A549 treated with GW870086 at 1 μM for 4 hours (cell line): Measurements from ENCODE around the gene DESI1. TPM values are rescaled to one million over a fixed set of nuclear protein-coding genes. Genes with fewer than 3 reads are reported as not detected.

ENCODE experiments used
- total RNA-seq: library from RNA; stranded (reverse); fragments of 200-300 nt; extraction: Qiagen RNA extraction; gene quantifications from 5 replicates; pipeline ENCODE4 v1.2.3, GENCODE V29; 2022; ENCODE audit warnings: low read depth

Gene DESI1
- 14.4 to 17.3 TPM (median 16.4 TPM) in 5 replicates for total RNA-seq

DNA sequence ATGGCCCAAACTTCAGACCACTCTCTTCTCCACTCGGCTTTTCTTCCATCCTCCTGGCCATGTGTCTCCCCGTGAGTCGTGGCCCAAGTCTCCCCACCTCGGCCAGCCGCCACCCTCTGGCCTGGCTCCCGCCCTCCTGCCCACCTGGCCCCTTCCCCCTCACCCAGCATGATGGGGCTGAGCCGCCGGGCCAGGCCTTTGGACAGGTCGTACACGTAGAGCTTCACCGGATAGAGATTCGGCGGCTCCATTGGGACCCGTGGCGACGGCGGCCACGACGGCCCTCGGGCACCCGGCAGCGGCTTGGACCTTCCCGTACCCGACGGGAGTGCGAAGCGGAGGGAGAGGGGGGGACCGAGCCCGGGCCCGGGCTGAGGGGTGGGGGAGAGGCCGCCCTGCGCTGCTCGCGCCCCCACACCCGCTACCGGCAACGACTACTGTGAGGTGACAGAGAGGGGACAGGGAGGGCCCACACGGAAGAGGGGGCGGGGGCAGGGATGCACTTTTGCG lies at the start of gene DESI1:
TSS of gene DESI1 (minus strand) at position 455 of the 510 bp plus-strand sequence. CDS start at position 251, 204 bp downstream.

DNA sequence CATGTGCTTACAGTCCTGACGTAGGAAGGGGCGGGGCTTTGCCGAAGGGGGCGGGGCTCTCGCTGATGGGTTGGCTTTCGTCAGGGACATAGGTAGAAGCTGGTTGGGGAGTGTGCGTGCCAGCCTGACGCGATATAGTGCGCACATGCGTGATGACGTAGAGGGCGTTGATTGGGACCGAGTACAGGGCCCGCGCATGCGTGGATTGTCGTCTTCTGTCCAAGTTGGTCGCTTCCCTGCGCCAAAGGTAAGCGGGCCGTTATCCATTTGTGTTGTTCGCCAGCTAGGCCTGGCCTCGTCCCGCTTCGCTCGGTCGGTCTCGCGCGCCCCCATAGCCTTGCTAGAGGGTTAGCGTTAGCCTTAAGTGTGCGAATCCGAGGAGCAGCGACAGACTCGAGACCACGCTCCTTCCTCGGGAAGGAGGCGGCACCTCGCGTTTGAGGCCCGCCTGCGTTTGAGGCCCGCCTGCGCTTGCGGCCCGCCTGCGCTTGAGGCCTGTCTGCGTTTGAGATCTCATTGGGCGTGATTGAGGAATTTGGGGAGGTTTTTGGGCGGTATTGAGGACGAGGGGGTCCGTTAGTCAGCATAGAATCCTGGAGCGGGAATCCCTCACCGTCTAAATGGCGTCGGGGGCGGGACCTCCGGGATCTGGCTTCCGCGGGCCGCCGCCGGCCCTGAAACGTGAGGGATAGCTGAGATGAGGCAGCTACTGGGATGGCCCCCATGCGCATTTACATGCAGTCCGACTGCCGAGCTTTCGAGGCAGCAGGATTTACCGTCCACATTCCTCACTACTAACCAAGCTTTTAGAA lies 462 bp upstream of the DESI1 start, which contains the start of gene XRCC6:
TSS of gene XRCC6 (plus strand) at position 197 of the 812 bp plus-strand sequence. CDS start 710 bp downstream, outside the sequence.

DNA sequence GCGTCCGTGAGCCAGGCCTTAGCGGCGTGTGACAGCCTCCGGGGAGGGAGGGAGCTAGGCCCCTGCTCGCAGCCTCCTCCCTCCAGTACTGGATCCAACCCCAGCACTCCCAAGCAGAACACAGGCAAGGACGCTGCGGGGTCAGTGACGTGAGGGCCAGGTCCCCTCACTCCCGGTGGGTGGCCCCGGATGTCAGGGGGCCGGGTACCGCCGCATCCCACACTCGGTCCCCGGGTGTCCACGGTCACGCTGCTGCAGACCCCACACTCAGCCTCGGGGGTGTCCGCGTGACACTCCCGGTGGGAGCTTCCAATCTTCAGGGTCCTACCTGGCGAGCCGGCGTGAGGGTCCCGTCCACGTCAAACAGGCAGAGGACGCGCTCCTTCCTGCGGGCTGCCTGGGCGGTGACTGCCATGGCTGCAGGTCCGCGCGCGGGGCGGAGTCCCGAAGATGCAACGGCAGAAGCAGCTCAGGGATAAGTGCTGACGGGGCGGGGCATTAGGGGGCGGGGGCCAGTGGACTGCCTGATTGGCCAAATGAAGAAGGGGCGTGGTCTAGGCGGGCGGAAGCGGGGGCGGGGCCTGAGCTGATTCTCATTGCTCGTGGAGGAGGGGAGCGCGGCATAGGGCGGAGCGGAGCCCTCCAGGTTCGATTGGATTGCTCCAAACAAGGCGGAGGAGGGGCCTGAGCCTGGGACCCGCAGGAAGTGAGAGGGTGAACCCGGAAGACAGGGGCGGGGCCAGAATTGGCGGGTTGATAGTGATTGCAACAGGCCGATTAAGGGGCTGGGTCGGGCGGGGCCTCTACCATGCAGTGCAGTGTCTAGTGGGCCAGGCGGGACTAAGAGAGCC lies 31.2 kb downstream of the DESI1 start, which contains the start of gene PMM1:
TSS of gene PMM1 (minus strand) at position 450 of the 851 bp plus-strand sequence. CDS start at position 415, 35 bp downstream.

Other genes starting within 250 kb of the DESI1 start
- gene TEF, start 239.1 kb downstream of the DESI1 start, total RNA-seq, result 0.80 to 1.5 TPM (median 1.2 TPM) in 5 replicates
- gene TOB2, start 174.2 kb downstream of the DESI1 start, total RNA-seq, result 20.7 to 23.9 TPM (median 22.9 TPM) in 5 replicates
- gene PHF5A, start 152.4 kb downstream of the DESI1 start, total RNA-seq, result 62.3 to 79.0 TPM (median 63.0 TPM) in 5 replicates
- 45.2 to 50.7 TPM (median 49.2 TPM) in 5 replicates for gene ACO2, start 151.9 kb downstream of the DESI1 start, total RNA-seq
- gene POLR3H, start 76.6 kb downstream of the DESI1 start, total RNA-seq, result 24.6 to 44.1 TPM (median 40.1 TPM) in 5 replicates
- gene CSDC2, start 60.0 kb downstream of the DESI1 start, total RNA-seq, result 2.2 to 3.6 TPM (median 2.6 TPM) in 5 replicates
- 26.2 to 33.4 TPM (median 29.9 TPM) in 5 replicates for gene PMM1, start 31.2 kb downstream of the DESI1 start, total RNA-seq
- gene XRCC6, start 252 bp upstream of the DESI1 start, total RNA-seq, result 289 to 324 TPM (median 313 TPM) in 5 replicates
- gene SNU13, start 67.8 kb upstream of the DESI1 start, total RNA-seq, result 94.1 to 221 TPM (median 182 TPM) in 5 replicates
- 0.53 TPM in 1 of 5 replicates, not detected in the others for gene MEI1, start 78.5 kb upstream of the DESI1 start, total RNA-seq
- gene CCDC134, start 179.6 kb upstream of the DESI1 start, total RNA-seq, result 3.2 to 3.7 TPM (median 3.5 TPM) in 5 replicates
- gene SREBF2, start 212.1 kb upstream of the DESI1 start, total RNA-seq, result 22.8 to 31.3 TPM (median 29.8 TPM) in 5 replicates